ENCODE data around the gene KCNIP3. TPM values are rescaled to one million over a fixed set of nuclear protein-coding genes. Genes with fewer than 3 reads are reported as not detected.

Gene KCNIP3
- total and polyA plus RNA-seq, 9 of the 15 experiments (the other 6 are each of a cell fraction or from before 2014, with no cell fraction given) = 0.04 TPM; not detected in 8

DNA sequence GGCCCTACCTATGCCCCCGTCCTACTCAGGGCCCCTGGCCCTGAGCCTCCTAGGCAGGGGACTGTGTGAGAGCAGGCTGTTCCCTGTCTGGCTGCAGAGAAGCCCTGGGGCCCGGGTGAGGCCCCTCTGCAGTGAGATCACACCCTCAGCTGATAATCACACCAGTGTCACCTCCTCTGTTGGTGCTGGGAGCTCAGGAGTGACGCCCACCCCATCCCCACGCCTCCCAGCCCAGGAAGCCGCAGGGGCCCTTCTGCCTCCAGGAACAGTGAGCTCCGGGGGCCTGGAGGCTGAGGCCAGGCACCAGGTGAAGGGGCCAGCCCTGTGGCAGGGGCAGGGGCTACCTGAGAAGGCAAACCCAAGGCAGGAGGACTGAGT lies 20.0 kb downstream of the KCNIP3 start:
- H2AFZ ChIP-seq (ENCODE audit: low read depth, low read length) = no peak overlapping the region
- H4K20me1 ChIP-seq (replicated peaks; ENCODE audit: control insufficient read depth, insufficient read depth, low read length) = peaks cover 6% of the 10 kb centered on the region
- 4% methylated on average over 6 of the region's 6 CpGs for WGBS (ENCODE audit: insufficient coverage, low coverage, missing lambda C conversion rate)
- H3K4me1 ChIP-seq (replicated peaks in 1 of 2; ENCODE audit: control insufficient read depth in 2 of 2, insufficient read depth in 2 of 2, low read length in 2 of 2) = peaks cover 0 to 5% of the 10 kb centered on the region in 2 experiments; a peak in 1 of 5 replicates
- ATAC-seq (no peak), DNase-seq (ENCODE audit: extremely low read depth in 1 of 4, low spot score in 3 of 4) (no peak), FAIRE-seq (no peak)
- in situ Hi-C loops (cut with MboI) (no loop called here), intact Hi-C loops (cut with micrococcal nuclease) (no loop called here)
- no peak overlapping the region for H3K27ac ChIP-seq (ENCODE audit: extremely low read depth, low read depth, low read length)
- no peaks in the 10 kb centered on the region for H3K79me2 ChIP-seq (ENCODE audit: control insufficient read depth, insufficient read depth, low read length)
- H3K36me3 ChIP-seq (ENCODE audit: control insufficient read depth, insufficient read depth, low read length) = no peaks in the 10 kb centered on the region
- ChIA-PET POLR2A (no interaction called here), CTCF (ENCODE audit: low intra/inter-chr PET ratio) (no interaction called here)
- BruUV-seq (replicated peaks) = no TSS peak
- H3K27me3 ChIP-seq (ENCODE audit: control insufficient read depth in 2 of 2, insufficient read depth in 2 of 2, low read length in 2 of 2) = peaks cover 6 to 72% of the 10 kb centered on the region in 2 experiments; a peak in 4 of 5 replicates
- H3K9me3 ChIP-seq (replicated peaks; ENCODE audit: control insufficient read depth, insufficient read depth, low read depth, low read length) = no peaks in the 10 kb centered on the region
- no peaks in the 10 kb centered on the region for H3K9me1 ChIP-seq (ENCODE audit: control insufficient read depth, insufficient read depth, low read length)
- no peak overlapping the region for H3K4me2 ChIP-seq (ENCODE audit: insufficient read depth, low read length)
- H3K9ac ChIP-seq (ENCODE audit: insufficient read depth in 1 of 2, low read depth in 2 of 2, low read length in 2 of 2) = no peak overlapping the region
- H3K4me3 ChIP-seq = no peak overlapping the region
- TF ChIP-seq, protein P1, sequence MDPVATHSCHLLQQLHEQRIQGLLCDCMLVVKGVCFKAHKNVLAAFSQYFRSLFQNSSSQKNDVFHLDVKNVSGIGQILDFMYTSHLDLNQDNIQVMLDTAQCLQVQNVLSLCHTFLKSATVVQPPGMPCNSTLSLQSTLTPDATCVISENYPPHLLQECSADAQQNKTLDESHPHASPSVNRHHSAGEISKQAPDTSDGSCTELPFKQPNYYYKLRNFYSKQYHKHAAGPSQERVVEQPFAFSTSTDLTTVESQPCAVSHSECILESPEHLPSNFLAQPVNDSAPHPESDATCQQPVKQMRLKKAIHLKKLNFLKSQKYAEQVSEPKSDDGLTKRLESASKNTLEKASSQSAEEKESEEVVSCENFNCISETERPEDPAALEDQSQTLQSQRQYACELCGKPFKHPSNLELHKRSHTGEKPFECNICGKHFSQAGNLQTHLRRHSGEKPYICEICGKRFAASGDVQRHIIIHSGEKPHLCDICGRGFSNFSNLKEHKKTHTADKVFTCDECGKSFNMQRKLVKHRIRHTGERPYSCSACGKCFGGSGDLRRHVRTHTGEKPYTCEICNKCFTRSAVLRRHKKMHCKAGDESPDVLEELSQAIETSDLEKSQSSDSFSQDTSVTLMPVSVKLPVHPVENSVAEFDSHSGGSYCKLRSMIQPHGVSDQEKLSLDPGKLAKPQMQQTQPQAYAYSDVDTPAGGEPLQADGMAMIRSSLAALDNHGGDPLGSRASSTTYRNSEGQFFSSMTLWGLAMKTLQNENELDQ (CRISPR knock-in tag; IDR thresholded peaks at IDR 0.05; ENCODE audit: borderline replicate concordance) = no peak
- TF ChIP-seq, protein P2, sequence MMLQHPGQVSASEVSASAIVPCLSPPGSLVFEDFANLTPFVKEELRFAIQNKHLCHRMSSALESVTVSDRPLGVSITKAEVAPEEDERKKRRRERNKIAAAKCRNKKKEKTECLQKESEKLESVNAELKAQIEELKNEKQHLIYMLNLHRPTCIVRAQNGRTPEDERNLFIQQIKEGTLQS (IDR thresholded peaks at IDR 0.05) = no peak
- TF ChIP-seq, protein P2 (CRISPR knock-in tag; conservative IDR thresholded peaks at IDR 0.05) = no peak
- TF ChIP-seq HCFC1 (IDR thresholded peaks at IDR 0.05; ENCODE audit: low read depth, low read length) = no peak
- TF ChIP-seq EGR1 (conservative IDR thresholded peaks at IDR 0.05) = no peak
- TF ChIP-seq POLR2A (conservative IDR thresholded peaks at IDR 0.05) = no peak
- no peak for TF ChIP-seq RAD21 (CRISPR knock-in tag; conservative IDR thresholded peaks at IDR 0.05 in 1 of 2, IDR thresholded peaks at IDR 0.05 in 1 of 2)
- TF ChIP-seq, protein P3, sequence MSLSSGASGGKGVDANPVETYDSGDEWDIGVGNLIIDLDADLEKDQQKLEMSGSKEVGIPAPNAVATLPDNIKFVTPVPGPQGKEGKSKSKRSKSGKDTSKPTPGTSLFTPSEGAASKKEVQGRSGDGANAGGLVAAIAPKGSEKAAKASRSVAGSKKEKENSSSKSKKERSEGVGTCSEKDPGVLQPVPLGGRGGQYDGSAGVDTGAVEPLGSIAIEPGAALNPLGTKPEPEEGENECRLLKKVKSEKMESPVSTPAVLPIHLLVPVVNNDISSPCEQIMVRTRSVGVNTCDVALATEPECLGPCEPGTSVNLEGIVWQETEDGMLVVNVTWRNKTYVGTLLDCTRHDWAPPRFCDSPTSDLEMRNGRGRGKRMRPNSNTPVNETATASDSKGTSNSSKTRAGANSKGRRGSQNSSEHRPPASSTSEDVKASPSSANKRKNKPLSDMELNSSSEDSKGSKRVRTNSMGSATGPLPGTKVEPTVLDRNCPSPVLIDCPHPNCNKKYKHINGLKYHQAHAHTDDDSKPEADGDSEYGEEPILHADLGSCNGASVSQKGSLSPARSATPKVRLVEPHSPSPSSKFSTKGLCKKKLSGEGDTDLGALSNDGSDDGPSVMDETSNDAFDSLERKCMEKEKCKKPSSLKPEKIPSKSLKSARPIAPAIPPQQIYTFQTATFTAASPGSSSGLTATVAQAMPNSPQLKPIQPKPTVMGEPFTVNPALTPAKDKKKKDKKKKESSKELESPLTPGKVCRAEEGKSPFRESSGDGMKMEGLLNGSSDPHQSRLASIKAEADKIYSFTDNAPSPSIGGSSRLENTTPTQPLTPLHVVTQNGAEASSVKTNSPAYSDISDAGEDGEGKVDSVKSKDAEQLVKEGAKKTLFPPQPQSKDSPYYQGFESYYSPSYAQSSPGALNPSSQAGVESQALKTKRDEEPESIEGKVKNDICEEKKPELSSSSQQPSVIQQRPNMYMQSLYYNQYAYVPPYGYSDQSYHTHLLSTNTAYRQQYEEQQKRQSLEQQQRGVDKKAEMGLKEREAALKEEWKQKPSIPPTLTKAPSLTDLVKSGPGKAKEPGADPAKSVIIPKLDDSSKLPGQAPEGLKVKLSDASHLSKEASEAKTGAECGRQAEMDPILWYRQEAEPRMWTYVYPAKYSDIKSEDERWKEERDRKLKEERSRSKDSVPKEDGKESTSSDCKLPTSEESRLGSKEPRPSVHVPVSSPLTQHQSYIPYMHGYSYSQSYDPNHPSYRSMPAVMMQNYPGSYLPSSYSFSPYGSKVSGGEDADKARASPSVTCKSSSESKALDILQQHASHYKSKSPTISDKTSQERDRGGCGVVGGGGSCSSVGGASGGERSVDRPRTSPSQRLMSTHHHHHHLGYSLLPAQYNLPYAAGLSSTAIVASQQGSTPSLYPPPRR (CRISPR knock-in tag; IDR thresholded peaks at IDR 0.05; ENCODE audit: borderline replicate concordance) = no peak
- no peak for TF ChIP-seq U2AF1 (optimal IDR thresholded peaks at IDR 0.05; ENCODE audit: low read depth, low read length)
- TF ChIP-seq, protein P4, sequence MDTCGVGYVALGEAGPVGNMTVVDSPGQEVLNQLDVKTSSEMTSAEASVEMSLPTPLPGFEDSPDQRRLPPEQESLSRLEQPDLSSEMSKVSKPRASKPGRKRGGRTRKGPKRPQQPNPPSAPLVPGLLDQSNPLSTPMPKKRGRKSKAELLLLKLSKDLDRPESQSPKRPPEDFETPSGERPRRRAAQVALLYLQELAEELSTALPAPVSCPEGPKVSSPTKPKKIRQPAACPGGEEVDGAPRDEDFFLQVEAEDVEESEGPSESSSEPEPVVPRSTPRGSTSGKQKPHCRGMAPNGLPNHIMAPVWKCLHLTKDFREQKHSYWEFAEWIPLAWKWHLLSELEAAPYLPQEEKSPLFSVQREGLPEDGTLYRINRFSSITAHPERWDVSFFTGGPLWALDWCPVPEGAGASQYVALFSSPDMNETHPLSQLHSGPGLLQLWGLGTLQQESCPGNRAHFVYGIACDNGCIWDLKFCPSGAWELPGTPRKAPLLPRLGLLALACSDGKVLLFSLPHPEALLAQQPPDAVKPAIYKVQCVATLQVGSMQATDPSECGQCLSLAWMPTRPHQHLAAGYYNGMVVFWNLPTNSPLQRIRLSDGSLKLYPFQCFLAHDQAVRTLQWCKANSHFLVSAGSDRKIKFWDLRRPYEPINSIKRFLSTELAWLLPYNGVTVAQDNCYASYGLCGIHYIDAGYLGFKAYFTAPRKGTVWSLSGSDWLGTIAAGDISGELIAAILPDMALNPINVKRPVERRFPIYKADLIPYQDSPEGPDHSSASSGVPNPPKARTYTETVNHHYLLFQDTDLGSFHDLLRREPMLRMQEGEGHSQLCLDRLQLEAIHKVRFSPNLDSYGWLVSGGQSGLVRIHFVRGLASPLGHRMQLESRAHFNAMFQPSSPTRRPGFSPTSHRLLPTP (IDR thresholded peaks at IDR 0.05; ENCODE audit: borderline replicate concordance, extremely low read depth, insufficient read length) = no peak
- TF ChIP-seq CBX5 (IDR thresholded peaks at IDR 0.05; ENCODE audit: borderline replicate concordance, low read depth) = no peak

All from K562 (cell line).